K562 (cell line): ENCODE results near the gene TEAD3. TPM values are rescaled to one million over a fixed set of nuclear protein-coding genes. Genes with fewer than 3 reads are reported as not detected.

ENCODE experiments used
- ATAC-seq: fragments of 200-7000 bp; cut with Tn5 transposase; 3 replicates; pipeline ENCODE4 v1.9.1; 2020; ENCODE audit warnings: moderate library complexity
- BruUV-seq: library from RNA; stranded (reverse); fragments of 400-500 nt; replicated peaks from 2 replicates; lab custom pipeline; 2021; lab: Mats Ljungman, UMichigan
- CTCF ChIA-PET: fragments of 300-600 bp; formaldehyde crosslinking; extraction: SDS; loops from one replicate; lab custom pipeline; 2021; ENCODE audit warnings: low intra/inter-chr PET ratio; lab: Yijun Ruan, JAX
- POLR2A ChIA-PET: fragments of 300-600, 350-650 bp; sonication (Branson Sonifier 250); formaldehyde crosslinking; extraction: SDS; loops from one replicate; lab custom pipeline; 2021; ENCODE audit warnings: antibody characterized with exemption, inconsistent platforms; lab: Yijun Ruan, JAX
- DNase-seq, 4 experiments: peaks; one replicate each; pipeline versions ENCODE4 v3.0.0 to v3.0.0-alpha.2; 2011 to 2018; ENCODE audit warnings: low spot score in 3 of 4, mixed read lengths in 3 of 4; ENCODE audit errors: extremely low read depth in 1 of 4
- FAIRE-seq: peaks from 2 replicates; lab custom pipeline; 2011; peaks lifted over from hg19 to GRCh38; lab: Jason Lieb, UNC
- H2AFZ ChIP-seq: 2 replicates; pipeline ENCODE4 v1.6.0; 2011; ENCODE audit warnings: low read depth, low read length, control low read depth, inconsistent platforms
- H3K27ac ChIP-seq: fragments of 200-600 bp; 3 replicates; pipeline ENCODE4 v1.8.0; 2011; ENCODE audit warnings: low read depth, mild to moderate bottlenecking, control low read depth, inconsistent platforms, low read length, moderate library complexity, mixed read lengths; ENCODE audit errors: extremely low read depth
- H3K27me3 ChIP-seq, 2 experiments: fragments of 300-600 bp in 1 of 2; 2 replicates in 1 of 2; 3 replicates in 1 of 2; pipeline versions ENCODE4 v1.6.0 to v1.8.0; 2011; ENCODE audit warnings: inconsistent platforms in 2 of 2, low read length in 2 of 2, mild to moderate bottlenecking in 1 of 2, mixed read lengths in 1 of 2, moderate library complexity in 1 of 2; ENCODE audit not compliant: control insufficient read depth in 2 of 2, insufficient read depth in 2 of 2
- H3K36me3 ChIP-seq: fragments of 300-600 bp; 3 replicates; pipeline ENCODE4 v1.8.0; 2011; ENCODE audit warnings: mild to moderate bottlenecking, low read length, inconsistent platforms; ENCODE audit not compliant: control insufficient read depth, insufficient read depth
- H3K4me1 ChIP-seq, 2 experiments: fragments of 200-600 bp in 1 of 2; replicated peaks in 1 of 2; 2 replicates in 1 of 2; 3 replicates in 1 of 2; pipeline versions ENCODE4 v1.5.1 to v1.8.0; 2011; ENCODE audit warnings: inconsistent platforms in 2 of 2, low read length in 2 of 2, mild to moderate bottlenecking in 1 of 2, mixed read lengths in 1 of 2, moderate library complexity in 1 of 2; ENCODE audit not compliant: control insufficient read depth in 2 of 2, insufficient read depth in 2 of 2
- H3K4me2 ChIP-seq: 2 replicates; pipeline ENCODE4 v1.6.1; 2011; ENCODE audit warnings: low read length, control low read depth, inconsistent platforms, mixed read lengths; ENCODE audit not compliant: insufficient read depth
- H3K4me3 ChIP-seq: fragments of 200-600 bp; sonication (generic), shearing (Covaris generic); 2 replicates; pipeline ENCODE4 v1.5.1; 2016; ENCODE audit warnings: control low read depth, inconsistent platforms
- H3K79me2 ChIP-seq: fragments of 200-600 bp; 3 replicates; pipeline ENCODE4 v1.8.0; 2011; ENCODE audit warnings: low read length, inconsistent platforms; ENCODE audit not compliant: control insufficient read depth, insufficient read depth
- H3K9ac ChIP-seq, 2 experiments: 2 replicates each; pipeline versions ENCODE4 v1.6.0 to v1.6.1; 2011; ENCODE audit warnings: low read depth in 2 of 2, low read length in 2 of 2, control low read depth in 1 of 2, inconsistent platforms in 1 of 2, mild to moderate bottlenecking in 1 of 2, mixed read lengths in 1 of 2; ENCODE audit not compliant: insufficient read depth in 1 of 2
- H3K9me1 ChIP-seq: one replicate; pipeline ENCODE4 v1.6.0; 2011; ENCODE audit warnings: inconsistent platforms, mild to moderate bottlenecking, low read length, moderate library complexity; ENCODE audit not compliant: control insufficient read depth, insufficient read depth
- H3K9me3 ChIP-seq: replicated peaks from 2 replicates; pipeline ENCODE4 v1.5.1; 2011; ENCODE audit warnings: low read depth, low read length, inconsistent platforms; ENCODE audit not compliant: control insufficient read depth, insufficient read depth
- H4K20me1 ChIP-seq: replicated peaks from 2 replicates; pipeline ENCODE4 v1.6.1; 2011; ENCODE audit warnings: low read length, inconsistent platforms, mixed read lengths; ENCODE audit not compliant: control insufficient read depth, insufficient read depth
- CBX3 ChIP-seq, 2 experiments: IDR thresholded peaks; 1 replicate in 1 of 2; 2 replicates in 1 of 2; pipeline ENCODE4 v1.6.1; 2012; ENCODE audit warnings: inconsistent platforms in 2 of 2, low read length in 2 of 2, borderline replicate concordance in 1 of 2, control low read depth in 1 of 2
- CEBPB ChIP-seq: fragments of 450-650 bp; IDR thresholded peaks from 2 replicates; pipeline ENCODE4 v1.6.1; 2016; ENCODE audit warnings: missing genetic modification characterization, missing compliant biosample characterization
- HOXB6 ChIP-seq: fragments of 250-450 bp; sonication (Bioruptor Pico); IDR thresholded peaks from 2 replicates; pipeline ENCODE4 v1.5.1; 2022; ENCODE audit warnings: mild to moderate bottlenecking, borderline replicate concordance
- IRF2 ChIP-seq: sonication (generic); formaldehyde crosslinking; IDR thresholded peaks from 2 replicates; pipeline ENCODE4 v1.8.1; 2022; ENCODE audit warnings: mild to moderate bottlenecking, missing genetic modification reagents
- JUNB ChIP-seq: fragments of 450-650 bp; formaldehyde crosslinking; conservative IDR thresholded peaks from 2 replicates; pipeline ENCODE4 v1.4.0; 2020; ENCODE audit warnings: mild to moderate bottlenecking
- KLF16 ChIP-seq: IDR thresholded peaks from 2 replicates; pipeline ENCODE4 v1.6.1; 2016; ENCODE audit warnings: antibody characterized with exemption
- POLR3A ChIP-seq: IDR thresholded peaks from 2 replicates; pipeline ENCODE4 v1.6.1; 2011; ENCODE audit warnings: borderline replicate concordance, mild to moderate bottlenecking, moderate library complexity; ENCODE audit not compliant: insufficient read length, insufficient read depth; ENCODE audit errors: extremely low read depth
- RAD21 ChIP-seq, 2 experiments: fragments of 250-450 bp in 1 of 2; fragments of 450-650 bp in 1 of 2; sonication (Bioruptor Pico) in 1 of 2; formaldehyde crosslinking in 1 of 2; IDR thresholded peaks in 1 of 2; conservative IDR thresholded peaks in 1 of 2; 2 replicates each; pipeline versions ENCODE4 v1.4.0 to v1.8.0; 2020 to 2022; ENCODE audit warnings: mild to moderate bottlenecking in 2 of 2, moderate library complexity in 1 of 2
- RCOR1 ChIP-seq, 2 experiments: IDR thresholded peaks; 2 replicates each; pipeline ENCODE4 v1.6.1; 2012; ENCODE audit warnings: low read depth in 2 of 2, low read length in 2 of 2, borderline replicate concordance in 1 of 2, improper control_type of control experiment in 1 of 2
- SMARCE1 ChIP-seq: fragments of 450-650 bp; IDR thresholded peaks from 2 replicates; pipeline ENCODE4 v1.7.1; 2016; ENCODE audit warnings: mild to moderate bottlenecking
- TARDBP ChIP-seq: fragments of 450-650 bp; IDR thresholded peaks from 2 replicates; pipeline ENCODE4 v1.6.1; 2016
- TCFL5 ChIP-seq: fragments of 250-450 bp; sonication (Bioruptor Pico); conservative IDR thresholded peaks from 2 replicates; pipeline ENCODE4 v1.6.1; 2021; ENCODE audit warnings: mild to moderate bottlenecking, moderate library complexity, matching md5 sums
- THAP12 ChIP-seq: fragments of 250-450 bp; sonication (Bioruptor Pico); IDR thresholded peaks from 2 replicates; pipeline ENCODE4 v1.9.0; 2021; ENCODE audit warnings: mild to moderate bottlenecking, inconsistent platforms
- ZNF75A ChIP-seq: fragments of 450-650 bp; formaldehyde crosslinking; IDR thresholded peaks from 2 replicates; pipeline ENCODE4 v1.4.0; 2020; ENCODE audit warnings: mild to moderate bottlenecking
- ZNF778 ChIP-seq: fragments of 450-650 bp; formaldehyde crosslinking; IDR thresholded peaks from 2 replicates; pipeline ENCODE4 v1.4.0; 2020; ENCODE audit warnings: mild to moderate bottlenecking, moderate library complexity
- WGBS: fragments of 100-300 bp; shearing (Covaris generic); methylation state at CpG from one replicate; pipeline ENCODE4 v1.1.6; 2016; ENCODE audit warnings: low coverage, mixed read lengths; ENCODE audit not compliant: insufficient coverage; ENCODE audit errors: missing lambda C conversion rate; 5-methylcytosine and 5-hydroxymethylcytosine counted together
- in situ Hi-C: fragments of 300-500 bp; cut with MboI; formaldehyde crosslinking; loops from 4 replicates; pipeline ENCODE4 v1.15.0; 2018; ENCODE audit warnings: inconsistent platforms, mixed read lengths
- intact Hi-C: fragments of 100-400 bp; cut with micrococcal nuclease; formaldehyde crosslinking; loops from 2 replicates; pipeline ENCODE4 v1.14.2; 2022
- polyA plus RNA-seq, 8 experiments: library from polyadenylated mRNA; depleted of rRNA in 4 of 8; stranded (reverse) in 5 of 8; unstranded in 3 of 8; fragments of >200 nt; fragmentation: Nextera tagmentation in 2 of 8; fragmentation: Illumina TruSeq in 1 of 8; extraction: Ambion mirVana in 2 of 8; extraction: Trizol in 1 of 8; gene quantifications; 2 replicates each; pipeline versions ENCODE4 v1.2.1 to v1.2.3, GENCODE V29; 2011 to 2014; ENCODE audit warnings: inconsistent platforms in 1 of 8, missing spikeins in 1 of 8
- total RNA-seq, 7 experiments: library from RNA; depleted of rRNA in 6 of 7; stranded (reverse); fragments of >200 nt in 6 of 7; fragmentation: Illumina TruSeq in 2 of 7; extraction: Trizol in 2 of 7; gene quantifications; 2 replicates each; pipeline versions ENCODE4 v1.2.1 to v1.2.3, GENCODE V29; 2011 to 2021; ENCODE audit warnings: low replicate concordance in 1 of 7

The TEAD3 gene
- total and polyA plus RNA-seq, 9 of the 15 experiments (the other 6 are each of a cell fraction or from before 2014, with no cell fraction given): 0.63 to 13.2 (median 3.3) TPM

DNA sequence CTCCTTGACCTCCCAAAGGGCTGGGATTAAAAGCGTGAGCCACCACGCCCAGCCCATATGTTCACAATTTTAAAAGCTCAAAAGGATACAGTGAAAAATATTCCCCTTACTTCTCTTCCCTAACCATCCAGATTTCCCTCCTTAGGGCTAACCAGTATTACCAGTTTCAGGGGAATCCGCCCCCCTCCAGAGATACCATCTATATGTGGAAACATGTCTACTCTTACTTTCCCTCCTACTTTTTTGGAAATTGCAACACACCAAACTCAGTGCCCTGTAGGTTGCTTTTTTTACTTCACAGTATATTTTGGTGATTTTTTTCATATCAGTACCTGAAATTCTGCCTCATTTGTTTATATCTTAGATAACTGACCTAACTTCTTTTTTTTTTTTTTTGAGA is 35.6 kb downstream of the TEAD3 start:
- TF ChIP-seq HOXB6 (CRISPR knock-in tag) (no peak), CEBPB (tag) (peak; percentile 64)
- Histone ChIP-seq H3K4me1 (no peaks in the 10 kb centered on the region; a peak in 2 of 5 replicates), H3K27ac (no peak overlapping the region), H4K20me1 (no peaks in the 10 kb centered on the region; the same call in 1 of the 2 replicates), H3K27me3 (no peaks in the 10 kb centered on the region), H3K9me1 (no peaks in the 10 kb centered on the region), H3K4me3 (no peak overlapping the region), H3K9ac (no peak overlapping the region), H3K4me2 (no peak overlapping the region), H3K9me3 (no peaks in the 10 kb centered on the region), H3K79me2 (no peaks in the 10 kb centered on the region), H2AFZ (no peak overlapping the region), H3K36me3 (peaks cover 75% of the 10 kb centered on the region)
- WGBS: 94% methylated on average over 3 of the region's 3 CpGs
- no peak for DNase-seq
- ChIA-PET CTCF (no interaction called here), POLR2A (interaction anchor here (0.7 to 1.3 kb wide), 2 partner anchors 8 to 34 kb away, joined by 3 to 6 read pairs; no protein-coding TSS in a partner anchor)
- no peak for ATAC-seq
- FAIRE-seq: no peak
- intact Hi-C loops (no loop called here), in situ Hi-C loops (no loop called here)
- no TSS peak for BruUV-seq

- ATAC-seq: peak; percentile 24
- ChIA-PET POLR2A (interaction anchor here (0.6 to 1.6 kb wide), 7 partner anchors 8 to 288 kb away, joined by 3 to 7 read pairs (median 4); partner anchors contain the start of gene TEAD3), CTCF (no interaction called here)
- Histone ChIP-seq H3K9me1 (no peaks in the 10 kb centered on the region), H3K9ac (peak overlapping the region in 1 of 2 experiments; percentile 75; a peak in 2 of 4 replicates), H3K4me2 (no peak overlapping the region), H3K27ac (no peak overlapping the region), H4K20me1 (no peaks in the 10 kb centered on the region; the same call in 1 of the 2 replicates), H3K36me3 (peaks cover 73% of the 10 kb centered on the region), H3K79me2 (peaks cover 20% of the 10 kb centered on the region), H3K4me3 (no peak overlapping the region), H3K27me3 (no peaks in the 10 kb centered on the region), H3K4me1 (peaks cover 9 to 11% of the 10 kb centered on the region in 2 experiments), H2AFZ (no peak overlapping the region), H3K9me3 (no peaks in the 10 kb centered on the region)
- BruUV-seq: no TSS peak
- intact Hi-C loops: no loop called here
- no peak for FAIRE-seq
- WGBS: 49% methylated on average over 4 of the region's 4 CpGs
- DNase-seq: no peak
- in situ Hi-C loops: loop anchor here (10.0 kb wide), 1 partner anchor 153 kb away; no protein-coding TSS in a partner anchor
- no peak for TF ChIP-seq CBX3 (IDR thresholded peaks at IDR 0.05; ENCODE audit: borderline replicate concordance in 1 of 2, low read length in 2 of 2)
- 0 out of 4 replicates have a peak, but pooled peaks of 1 of the 2 experiments have one; percentile 8 for TF ChIP-seq RAD21 (CRISPR knock-in tag; conservative IDR thresholded peaks at IDR 0.05 in 1 of 2, IDR thresholded peaks at IDR 0.05 in 1 of 2)
- TF ChIP-seq TARDBP: no peak
- no peak for TF ChIP-seq SMARCE1
- TF ChIP-seq POLR3A: no peak
- no peak for TF ChIP-seq IRF2 (CRISPR knock-in tag)
- TF ChIP-seq KLF16: no peak
- no peak for TF ChIP-seq JUNB (CRISPR knock-in tag)
- 0 out of 2 replicates have a peak, but pooled peaks have one; percentile 45 for TF ChIP-seq ZNF75A (CRISPR knock-in tag)
- TF ChIP-seq ZNF778 (CRISPR knock-in tag): no peak
- no peak for TF ChIP-seq THAP12 (CRISPR knock-in tag)
- no peak for TF ChIP-seq TCFL5 (CRISPR knock-in tag)
- TF ChIP-seq RCOR1 (IDR thresholded peaks at IDR 0.05; ENCODE audit: borderline replicate concordance in 1 of 2, low read depth in 2 of 2, low read length in 2 of 2): no peak
Observed at GRCh38 chr6:35457907-35458306, 39.0 kb downstream of the TEAD3 start.
